ENCODE measurements around the gene EVX1. TPM values are rescaled to one million over a fixed set of nuclear protein-coding genes. Genes with fewer than 3 reads are reported as not detected.

The EVX1 gene
- total and polyA plus RNA-seq, 2 donors from 2014 or later: 0.62 TPM; not detected in 1

DNA sequence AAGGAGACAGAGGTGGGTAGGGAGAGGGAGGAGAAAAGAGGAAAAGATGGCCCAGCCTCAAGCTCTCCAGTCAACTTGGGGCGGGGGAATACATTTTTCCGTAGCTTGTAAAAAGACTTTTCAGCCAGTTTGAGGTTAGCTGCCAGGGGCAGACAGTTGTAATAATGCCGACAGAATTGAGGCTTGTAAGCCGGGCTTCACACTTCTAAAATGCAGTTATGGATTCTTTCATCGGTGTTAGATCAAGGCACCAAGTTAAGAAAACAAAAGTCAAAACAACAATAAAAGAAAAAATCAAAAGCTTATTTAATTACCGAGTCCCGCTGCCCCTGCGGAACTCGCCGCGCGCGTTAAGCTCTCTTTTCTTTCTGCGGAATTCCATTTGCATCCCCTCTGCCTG lies 448 bp upstream of the EVX1 start:
- DNase-seq (peak in 1 of 5 donors; percentile 46), FAIRE-seq (no peak)
- no peak overlapping the region for H3K4me3 ChIP-seq (ENCODE audit: low read length in 3 of 3)
- no peaks in the 10 kb centered on the region for H3K9me3 ChIP-seq (ENCODE audit: control insufficient read depth in 2 of 3, insufficient read depth in 1 of 3, low read length in 3 of 3)
- TF ChIP-seq CTCF (IDR thresholded peaks at IDR 0.05; ENCODE audit: borderline replicate concordance, extremely low read depth, insufficient read depth): no peak
- peaks cover 0 to 9% (median 0%) of the 10 kb centered on the region in 3 donors for H3K4me1 ChIP-seq (ENCODE audit: control insufficient read depth in 2 of 3, insufficient read depth in 2 of 3, low read depth in 1 of 3, low read length in 3 of 3)
- H3K27me3 ChIP-seq (ENCODE audit: control insufficient read depth, insufficient read depth, low read length): peaks cover 82% of the 10 kb centered on the region
- no peak overlapping the region for H3K27ac ChIP-seq (ENCODE audit: low read depth in 2 of 2, low read length in 2 of 2)
- intact Hi-C loops (cut with DNase I): no loop called here
- no peaks in the 10 kb centered on the region for H3K36me3 ChIP-seq (ENCODE audit: control insufficient read depth in 2 of 3, insufficient read depth in 3 of 3, low read length in 3 of 3)
- no peak overlapping the region for H3K9ac ChIP-seq (ENCODE audit: low read length in 3 of 3)

GRCh38 chr7:27243340-27244163 lies 950 bp downstream of the EVX1 start:
- peaks cover 0 to 9% (median 0%) of the 10 kb centered on the region in 3 donors for H3K4me1 ChIP-seq (ENCODE audit: control insufficient read depth in 2 of 3, insufficient read depth in 2 of 3, low read depth in 1 of 3, low read length in 3 of 3)
- no peaks in the 10 kb centered on the region for H3K9me3 ChIP-seq (ENCODE audit: control insufficient read depth in 2 of 3, insufficient read depth in 1 of 3, low read length in 3 of 3)
- DNase-seq: peak in 3 of 5 donors; percentile 29 to 55 (median 32)
- no peak for TF ChIP-seq CTCF (IDR thresholded peaks at IDR 0.05; ENCODE audit: borderline replicate concordance, extremely low read depth, insufficient read depth)
- H3K27me3 ChIP-seq (ENCODE audit: control insufficient read depth, insufficient read depth, low read length): peaks cover 82% of the 10 kb centered on the region
- H3K4me3 ChIP-seq (ENCODE audit: low read length in 3 of 3): no peak overlapping the region
- FAIRE-seq: no peak
- no peaks in the 10 kb centered on the region for H3K36me3 ChIP-seq (ENCODE audit: control insufficient read depth in 2 of 3, insufficient read depth in 3 of 3, low read length in 3 of 3)
- intact Hi-C loops (cut with DNase I): no loop called here
- H3K9ac ChIP-seq (ENCODE audit: low read length in 3 of 3): no peak overlapping the region
- no peak overlapping the region for H3K27ac ChIP-seq (ENCODE audit: low read depth in 2 of 2, low read length in 2 of 2)

DNA sequence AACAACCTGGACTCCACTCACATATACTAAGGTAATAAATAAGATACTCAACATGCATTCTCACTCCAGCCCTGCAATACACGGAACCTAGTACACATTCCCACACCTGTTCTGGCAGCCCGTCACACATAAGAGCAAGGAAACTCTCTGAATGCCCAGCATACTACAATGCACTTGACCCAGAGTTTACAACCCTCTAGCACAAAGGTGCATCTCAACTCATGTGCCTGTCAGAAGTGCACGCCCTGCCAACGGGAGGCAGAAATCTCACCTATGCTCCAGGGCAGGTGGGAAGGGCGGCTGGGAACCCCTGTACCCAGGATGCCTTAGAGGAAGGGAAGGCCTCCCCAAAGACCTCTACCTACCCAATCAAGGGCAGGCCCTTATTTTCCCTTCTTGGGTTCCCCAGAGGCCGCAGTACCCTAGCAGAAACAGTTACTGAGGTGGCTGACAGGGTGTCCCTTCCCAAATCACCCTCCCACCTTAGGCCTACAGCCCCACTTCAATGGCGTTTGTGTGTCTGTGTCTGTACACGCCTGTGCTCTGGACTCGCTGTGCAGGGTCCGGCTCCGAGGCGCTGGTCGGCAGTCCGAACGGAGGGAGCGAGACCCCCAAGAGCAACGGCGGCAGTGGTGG lies 2.0 kb downstream of the EVX1 start:
- H3K27me3 ChIP-seq (ENCODE audit: control insufficient read depth, insufficient read depth, low read length): peaks cover 86% of the 10 kb centered on the region
- H3K36me3 ChIP-seq (ENCODE audit: control insufficient read depth in 2 of 3, insufficient read depth in 3 of 3, low read length in 3 of 3): no peaks in the 10 kb centered on the region
- FAIRE-seq (no peak), DNase-seq (no peak)
- TF ChIP-seq CTCF (IDR thresholded peaks at IDR 0.05; ENCODE audit: borderline replicate concordance, extremely low read depth, insufficient read depth): no peak
- H3K9ac ChIP-seq (ENCODE audit: low read length in 3 of 3): no peak overlapping the region
- intact Hi-C loops (cut with DNase I): no loop called here
- no peaks in the 10 kb centered on the region for H3K9me3 ChIP-seq (ENCODE audit: control insufficient read depth in 2 of 3, insufficient read depth in 1 of 3, low read length in 3 of 3)
- H3K4me3 ChIP-seq (ENCODE audit: low read length in 3 of 3): no peak overlapping the region
- H3K27ac ChIP-seq (ENCODE audit: low read depth in 2 of 2, low read length in 2 of 2): no peak overlapping the region
- H3K4me1 ChIP-seq (ENCODE audit: control insufficient read depth in 2 of 3, insufficient read depth in 2 of 3, low read depth in 1 of 3, low read length in 3 of 3): peaks cover 0 to 9% (median 0%) of the 10 kb centered on the region in 3 donors
